H1 (cell line): ENCODE data around the gene LRCH3. TPM values are rescaled to one million over a fixed set of nuclear protein-coding genes. Genes with fewer than 3 reads are reported as not detected.

ENCODE experiments used
- CTCF ChIA-PET: fragments of 300-600 bp; sonication (Branson Sonifier 250); formaldehyde crosslinking; loops from one replicate; lab custom pipeline; 2021; ENCODE audit not compliant: partially characterized antibody; lab: Charles Lee
- POLR2A ChIA-PET: fragments of 300-600 bp; sonication (Branson Sonifier 250); formaldehyde crosslinking; loops from one replicate; lab custom pipeline; 2021; ENCODE audit warnings: inconsistent platforms; ENCODE audit not compliant: partially characterized antibody; lab: Charles Lee
- DNase-seq, 2 experiments: peaks; one replicate each; pipeline versions ENCODE4 v3.0.0 to v3.0.0-alpha.2; 2010 to 2022; ENCODE audit warnings: low spot score in 2 of 2, low read depth in 1 of 2, mixed read lengths in 1 of 2
- FAIRE-seq: peaks from 2 replicates; lab custom pipeline; 2011; peaks lifted over from hg19 to GRCh38; lab: Jason Lieb, UNC
- H2AFZ ChIP-seq: 2 replicates; pipeline ENCODE4 v1.8.1; 2012; ENCODE audit warnings: low read length, inconsistent platforms
- H2AK5ac ChIP-seq: 2 replicates; pipeline ENCODE4 v1.6.1; 2013; ENCODE audit warnings: low read depth, low read length
- H2BK120ac ChIP-seq: replicated peaks from 2 replicates; pipeline ENCODE3; 2013; ENCODE audit warnings: low read depth, low read length, inconsistent platforms
- H2BK12ac ChIP-seq: 2 replicates; pipeline ENCODE4 v1.6.1; 2013; ENCODE audit warnings: low read depth, low read length
- H2BK15ac ChIP-seq: 2 replicates; pipeline ENCODE4 v1.6.1; 2013; ENCODE audit warnings: low read length
- H2BK20ac ChIP-seq: 2 replicates; pipeline ENCODE4 v1.6.1; 2013; ENCODE audit warnings: low read length
- H2BK5ac ChIP-seq: 2 replicates; pipeline ENCODE4 v1.6.1; 2013; ENCODE audit warnings: low read depth, low read length
- H3K14ac ChIP-seq: 2 replicates; pipeline ENCODE4 v1.6.1; 2013; ENCODE audit warnings: inconsistent platforms; ENCODE audit not compliant: insufficient read length
- H3K18ac ChIP-seq: 2 replicates; pipeline ENCODE4 v1.6.1; 2013; ENCODE audit warnings: low read length; ENCODE audit errors: extremely low read depth
- H3K23ac ChIP-seq: 2 replicates; pipeline ENCODE4 v1.6.1; 2013; ENCODE audit warnings: inconsistent platforms; ENCODE audit not compliant: insufficient read length
- H3K23me2 ChIP-seq: 2 replicates; pipeline ENCODE4 v1.6.1; 2013; ENCODE audit warnings: low read depth, low read length
- H3K27ac ChIP-seq: 2 replicates; pipeline ENCODE4 v1.6.1; 2011; ENCODE audit warnings: low read depth, low read length, inconsistent platforms
- H3K27me3 ChIP-seq, 4 experiments: replicated peaks in 1 of 4; 1 replicate in 1 of 4; 2 replicates in 3 of 4; pipeline versions ENCODE4 v1.6.1 to v1.8.1; 2011 to 2013; ENCODE audit warnings: low read length in 3 of 4, mild to moderate bottlenecking in 3 of 4, inconsistent platforms in 2 of 4, mixed read lengths in 2 of 4, moderate library complexity in 1 of 4; ENCODE audit not compliant: control insufficient read depth in 3 of 4, insufficient read depth in 3 of 4; ENCODE audit errors: extremely low read depth in 1 of 4
- H3K36me3 ChIP-seq, 4 experiments: 2 replicates each; pipeline versions ENCODE4 v1.6.1 to v1.8.1; 2011 to 2013; ENCODE audit warnings: mild to moderate bottlenecking in 4 of 4, low read length in 3 of 4, moderate library complexity in 2 of 4, control low read depth in 1 of 4, inconsistent platforms in 1 of 4; ENCODE audit not compliant: insufficient read depth in 4 of 4, control insufficient read depth in 2 of 4
- H3K4ac ChIP-seq: replicated peaks from 2 replicates; pipeline ENCODE3; 2013; ENCODE audit warnings: low read length, low read depth, mixed read lengths, inconsistent platforms; ENCODE audit not compliant: insufficient read length
- H3K4me1 ChIP-seq, 4 experiments: replicated peaks in 1 of 4; 1 replicate in 1 of 4; 2 replicates in 3 of 4; pipeline versions ENCODE4 v1.6.1 to v1.8.1; 2011 to 2013; ENCODE audit warnings: low read length in 3 of 4, inconsistent platforms in 2 of 4, mixed read lengths in 1 of 4; ENCODE audit not compliant: insufficient read depth in 4 of 4, control insufficient read depth in 3 of 4
- H3K4me2 ChIP-seq, 2 experiments: 2 replicates each; pipeline versions ENCODE4 v1.6.1 to v1.8.1; 2011 to 2013; ENCODE audit warnings: low read depth in 2 of 2, low read length in 2 of 2, control low read depth in 1 of 2, inconsistent platforms in 1 of 2, mild to moderate bottlenecking in 1 of 2; ENCODE audit not compliant: insufficient read depth in 1 of 2
- H3K4me3 ChIP-seq, 4 experiments: fragments of 200-600, 300-600 bp in 1 of 4; sonication (generic), shearing (Covaris generic), sonication (Bioruptor Twin) in 1 of 4; 2 replicates each; pipeline versions ENCODE4 v1.5.1 to v1.8.1; 2011 to 2016; ENCODE audit warnings: low read length in 4 of 4, low read depth in 3 of 4, control low read depth in 2 of 4, inconsistent platforms in 2 of 4, mild to moderate bottlenecking in 2 of 4, mixed read lengths in 1 of 4, moderate library complexity in 1 of 4; ENCODE audit not compliant: insufficient read depth in 2 of 4; ENCODE audit errors: extremely low read depth in 1 of 4
- H3K56ac ChIP-seq: replicated peaks from 2 replicates; pipeline ENCODE3; 2013; ENCODE audit warnings: low read depth, mild to moderate bottlenecking, mixed read lengths, low read length, inconsistent platforms; ENCODE audit not compliant: insufficient read length
- H3K79me1 ChIP-seq: 2 replicates; pipeline ENCODE4 v1.6.1; 2013; ENCODE audit warnings: low read depth, low read length, control low read depth
- H3K79me2 ChIP-seq, 2 experiments: 2 replicates each; pipeline versions ENCODE4 v1.6.1 to v1.8.1; 2012 to 2013; ENCODE audit warnings: low read length in 2 of 2, mild to moderate bottlenecking in 2 of 2, inconsistent platforms in 1 of 2; ENCODE audit not compliant: insufficient read depth in 2 of 2, control insufficient read depth in 1 of 2
- H3K9ac ChIP-seq, 4 experiments: replicated peaks in 1 of 4; 1 replicate in 1 of 4; 2 replicates in 3 of 4; pipeline versions ENCODE4 v1.6.1 to v1.8.1; 2011 to 2013; ENCODE audit warnings: low read depth in 3 of 4, low read length in 3 of 4, control low read depth in 2 of 4, mild to moderate bottlenecking in 2 of 4, moderate library complexity in 2 of 4, inconsistent platforms in 1 of 4; ENCODE audit errors: extremely low read depth in 1 of 4
- H3K9me3 ChIP-seq, 2 experiments: 2 replicates each; pipeline versions ENCODE4 v1.6.1 to v1.8.1; 2012 to 2013; ENCODE audit warnings: mild to moderate bottlenecking in 2 of 2, moderate library complexity in 2 of 2, control low read depth in 1 of 2, inconsistent platforms in 1 of 2, low read depth in 1 of 2, low read length in 1 of 2, mixed read lengths in 1 of 2; ENCODE audit not compliant: insufficient read depth in 2 of 2
- H4K20me1 ChIP-seq, 2 experiments: replicated peaks in 1 of 2; 2 replicates each; pipeline versions ENCODE3 to v1.8.1; 2011 to 2013; ENCODE audit warnings: inconsistent platforms in 2 of 2, low read length in 2 of 2, mild to moderate bottlenecking in 1 of 2; ENCODE audit not compliant: insufficient read depth in 2 of 2, control insufficient read depth in 1 of 2
- H4K5ac ChIP-seq: 2 replicates; pipeline ENCODE4 v1.6.1; 2013; ENCODE audit warnings: low read length, low read depth, mixed read lengths, inconsistent platforms; ENCODE audit not compliant: insufficient read length
- H4K8ac ChIP-seq: 2 replicates; pipeline ENCODE4 v1.8.0; 2013; ENCODE audit warnings: mild to moderate bottlenecking, moderate library complexity, low read length, inconsistent platforms; ENCODE audit not compliant: insufficient read depth; ENCODE audit errors: extremely low read depth
- H4K91ac ChIP-seq: replicated peaks from 2 replicates; pipeline ENCODE3; 2013; ENCODE audit warnings: low read length, mixed read lengths, inconsistent platforms; ENCODE audit not compliant: insufficient read length
- CBX8 ChIP-seq: fragments of 300-800, 300-1000 bp; sonication (generic); IDR thresholded peaks from 2 replicates; pipeline ENCODE4 v1.7.1; 2016; ENCODE audit warnings: low read depth, low read length, borderline replicate concordance
- JUN ChIP-seq: IDR thresholded peaks from 2 replicates; pipeline ENCODE4 v1.6.1; 2011; ENCODE audit warnings: low read depth, mild to moderate bottlenecking, improper control_type of control experiment, low read length
- WGBS, 2 experiments: shearing (Covaris generic) in 1 of 2; methylation state at CpG; one replicate each; pipeline versions ENCODE4 v1.1.6 to v1.1.7; 2013 to 2015; ENCODE audit warnings: low lambda C conversion rate in 2 of 2, mixed read lengths in 2 of 2, inconsistent platforms in 1 of 2, low coverage in 1 of 2, missing lambda C conversion rate in 1 of 2; ENCODE audit not compliant: insufficient replicate concordance in 2 of 2, insufficient coverage in 1 of 2, insufficient read length in 1 of 2; ENCODE audit errors: extremely low coverage in 1 of 2, missing lambda C conversion rate in 1 of 2; 5-methylcytosine and 5-hydroxymethylcytosine counted together
- polyA plus RNA-seq, 7 experiments: library from polyadenylated mRNA; depleted of rRNA in 3 of 7; stranded (reverse) in 5 of 7; unstranded in 2 of 7; fragments of >200 nt in 5 of 7; fragments of 200-250 nt in 2 of 7; gene quantifications; 1 replicate in 5 of 7; 2 replicates in 1 of 7; 4 replicates in 1 of 7; pipeline versions ENCODE4 v1.2.1 to v1.2.3, GENCODE V29; 2011 to 2013; ENCODE audit warnings: missing spikeins in 2 of 7, mixed read lengths in 2 of 7
- total RNA-seq: library from RNA; stranded (reverse); fragmentation: NEBNext Ultra II Directional; extraction: Animal tissue kit (Norgen Biotek cat#: 25700); gene quantifications from 2 replicates; pipeline ENCODE4 v1.2.1, GENCODE V29; 2021

Gene LRCH3
- total and polyA plus RNA-seq, 2 of the 8 experiments (the other 6 are each of a cell fraction or from before 2014, with no cell fraction given) = 58.4 to 66.0 TPM

GRCh38 chr3:197789309-197789708, 1.7 kb upstream of the LRCH3 start:
- H3K18ac ChIP-seq = no peak overlapping the region
- H3K4me3 ChIP-seq = no peak overlapping the region
- H3K27ac ChIP-seq = no peak overlapping the region
- H2AFZ ChIP-seq = no peak overlapping the region
- H3K14ac ChIP-seq = no peak overlapping the region
- H3K36me3 ChIP-seq = no peaks in the 10 kb centered on the region
- CTCF ChIA-PET = interaction anchor here (1.4 to 1.9 kb wide), 2 partner anchors 12 to 14 kb away, joined by 5 read pairs; no protein-coding TSS in a partner anchor
- POLR2A ChIA-PET = interaction anchor here (0.8 to 1.0 kb wide), 2 partner anchors 8 to 32 kb away, joined by 3 read pairs; no protein-coding TSS in a partner anchor
- no peak overlapping the region for H4K91ac ChIP-seq
- no peak overlapping the region for H3K56ac ChIP-seq
- FAIRE-seq = no peak
- no peak overlapping the region for H4K8ac ChIP-seq
- H4K20me1 ChIP-seq = no peaks in the 10 kb centered on the region
- no peak for DNase-seq
- H3K9me3 ChIP-seq = no peaks in the 10 kb centered on the region
- no peak overlapping the region for H2BK5ac ChIP-seq
- no peak overlapping the region for H3K4ac ChIP-seq
- no peaks in the 10 kb centered on the region for H3K79me1 ChIP-seq
- H3K79me2 ChIP-seq = peaks cover 0 to 26% of the 10 kb centered on the region in 2 experiments; a peak in 3 of 4 replicates
- no peaks in the 10 kb centered on the region for H3K4me1 ChIP-seq
- H2BK120ac ChIP-seq = no peak overlapping the region
- H3K27me3 ChIP-seq = no peaks in the 10 kb centered on the region
- H2BK12ac ChIP-seq = no peak overlapping the region
- TF ChIP-seq CBX8 = no peak
- no peak for TF ChIP-seq JUN
- 89% methylated on average over 3 of the region's 3 CpGs; no CpG with 5 or more reads in 1 of the 2 experiments for WGBS, 2 experiments
- H2AK5ac ChIP-seq = no peak overlapping the region
- H3K23ac ChIP-seq = no peak overlapping the region
- no peak overlapping the region for H3K4me2 ChIP-seq
- H3K23me2 ChIP-seq = no peaks in the 10 kb centered on the region
- no peak overlapping the region for H2BK20ac ChIP-seq
- H4K5ac ChIP-seq = no peak overlapping the region
- no peak overlapping the region for H3K9ac ChIP-seq
- H2BK15ac ChIP-seq = no peak overlapping the region
